ENCODE measurements around the gene CA12.

- TF ChIP-seq PATZ1 (CRISPR knock-in tag; IDR thresholded peaks at IDR 0.05; ENCODE audit: borderline replicate concordance) (no peak), RARB (CRISPR knock-in tag; IDR thresholded peaks at IDR 0.05) (no peak), TOX (CRISPR knock-in tag; IDR thresholded peaks at IDR 0.05; ENCODE audit: borderline replicate concordance) (no peak), PPARA (CRISPR knock-in tag; IDR thresholded peaks at IDR 0.05; ENCODE audit: borderline replicate concordance) (no peak)
Measured at GRCh38 chr15:63358241-63359029, 23.2 kb downstream of the CA12 start.
